NCI-H2171 (cell line): ENCODE data around the gene DPF3.

Experiments
- DNase-seq: peaks from one replicate; lab custom pipeline; 2025; lab: John Stamatoyannopoulos, UW

DPF3 gene

GRCh38 chr14:72839351-72839750 lies 54.5 kb downstream of the DPF3 start:
- DNase-seq, result no peak

- DNase-seq, result no peak
Observed at GRCh38 chr14:72836085-72836484, 57.8 kb downstream of the DPF3 start.

- no peak for DNase-seq
Observed at GRCh38 chr14:72833174-72833573, 60.7 kb downstream of the DPF3 start.

GRCh38 chr14:72830786-72831594 lies 62.9 kb downstream of the DPF3 start:
- DNase-seq, result no peak

GRCh38 chr14:72830356-72830755 lies 63.5 kb downstream of the DPF3 start:
- no peak for DNase-seq

- no peak for DNase-seq
Observed at GRCh38 chr14:72828604-72829003, 65.3 kb downstream of the DPF3 start.

GRCh38 chr14:72826039-72826438 lies 67.9 kb downstream of the DPF3 start:
- no peak for DNase-seq

- no peak for DNase-seq
Observed at GRCh38 chr14:72825486-72825885, 68.4 kb downstream of the DPF3 start.

GRCh38 chr14:72824051-72824450 lies 69.8 kb downstream of the DPF3 start:
- DNase-seq, result no peak

GRCh38 chr14:72822946-72823611 lies 70.8 kb downstream of the DPF3 start:
- DNase-seq, result no peak

GRCh38 chr14:72818998-72819397 lies 74.9 kb downstream of the DPF3 start:
- DNase-seq, result no peak

GRCh38 chr14:72816287-72816686 lies 77.6 kb downstream of the DPF3 start:
- DNase-seq, result no peak

GRCh38 chr14:72815430-72815829 lies 78.5 kb downstream of the DPF3 start:
- DNase-seq, result no peak

GRCh38 chr14:72812292-72812851 lies 81.5 kb downstream of the DPF3 start:
- no peak for DNase-seq

- DNase-seq, result no peak
Observed at GRCh38 chr14:72810201-72810600, 83.7 kb downstream of the DPF3 start.

GRCh38 chr14:72809063-72809462 lies 84.8 kb downstream of the DPF3 start:
- DNase-seq, result no peak

- no peak for DNase-seq
Observed at GRCh38 chr14:72808564-72808963, 85.3 kb downstream of the DPF3 start.

- DNase-seq, result no peak
Observed at GRCh38 chr14:72802588-72802946, 91.3 kb downstream of the DPF3 start.

- DNase-seq, result no peak
Observed at GRCh38 chr14:72801836-72802587, 91.9 kb downstream of the DPF3 start.

GRCh38 chr14:72801381-72801812 lies 92.5 kb downstream of the DPF3 start:
- no peak for DNase-seq

- no peak for DNase-seq
Observed at GRCh38 chr14:72800848-72801370, 93.0 kb downstream of the DPF3 start.

- DNase-seq, result no peak
Observed at GRCh38 chr14:72800296-72800695, 93.6 kb downstream of the DPF3 start.
